Esophagus squamous epithelium (tissue), 5 donors: ENCODE measurements around the gene ARHGAP9. TPM values are rescaled to one million over a fixed set of nuclear protein-coding genes. Genes with fewer than 3 reads are reported as not detected.

Source experiments
- DNase-seq: peaks from one replicate; lab custom pipeline; 2025; lab: John Stamatoyannopoulos, UW
- H3K27ac ChIP-seq, 4 donors: fragments of 200-600 bp; sonication (generic); one replicate each; pipeline ENCODE4 v1.5.1; 2016 to 2019; ENCODE audit warnings: mild to moderate bottlenecking in 1 of 4
- H3K27me3 ChIP-seq, 4 donors: fragments of 200-600 bp; sonication (generic); 1 replicate in 3 of 4; 2 replicates in 1 of 4; pipeline versions ENCODE4 v1.5.1 to v1.6.0; 2017 to 2021; ENCODE audit warnings: antibody characterized with exemption in 1 of 4
- H3K36me3 ChIP-seq, 3 donors: fragments of 200-600 bp; sonication (generic); one replicate each; pipeline ENCODE4 v1.5.1; 2016 to 2019
- H3K4me1 ChIP-seq, 3 donors: fragments of 200-600 bp; sonication (generic); one replicate each; pipeline ENCODE4 v1.5.1; 2017 to 2019
- H3K4me3 ChIP-seq, 4 donors: fragments of 200-600 bp; sonication (generic); 1 replicate in 3 of 4; 2 replicates in 1 of 4; pipeline ENCODE4 v1.5.1; 2016 to 2019; ENCODE audit warnings: mild to moderate bottlenecking in 2 of 4, moderate library complexity in 1 of 4
- H3K9me3 ChIP-seq, 3 donors: fragments of 200-600 bp; sonication (generic); one replicate each; pipeline ENCODE4 v1.5.1; 2016 to 2019
- POLR2A ChIP-seq, 4 donors: fragments of 450-650 bp; IDR thresholded peaks; one replicate each; pipeline ENCODE4 v1.6.1; 2017; ENCODE audit warnings: antibody characterized with exemption in 4 of 4, mild to moderate bottlenecking in 4 of 4, moderate library complexity in 3 of 4
- WGBS, 2 donors: methylation state at CpG; one replicate each; pipeline ENCODE4 v1.1.5; 2018; 5-methylcytosine and 5-hydroxymethylcytosine counted together
- intact Hi-C: fragments of 100-400 bp; cut with DNase I; formaldehyde crosslinking; loops from one replicate; pipeline ENCODE4 v1.15.0; 2022
- total RNA-seq, 4 donors: library from RNA; depleted of rRNA; stranded (reverse); fragments of >200 nt; gene quantifications; one replicate each; pipeline ENCODE4 v1.1.0, GENCODE V29; 2016
- TF ChIP-seq, protein P1 (sequence below), 6 experiments: fragments of 450-650 bp in 4 of 6; fragments of 200-600 bp in 2 of 6; sonication (generic) in 2 of 6; IDR thresholded peaks; one replicate each; pipeline ENCODE4 v1.5.1; 2016 to 2019; ENCODE audit warnings: antibody characterized with exemption in 6 of 6, mild to moderate bottlenecking in 4 of 6, moderate library complexity in 4 of 6
- donor health status: DM: yes; HTN: yes; CAD: no.

ARHGAP9 gene
- total RNA-seq, 4 donors from 2014 or later = 4.5 to 20.4 (median 11.3) TPM

DNA sequence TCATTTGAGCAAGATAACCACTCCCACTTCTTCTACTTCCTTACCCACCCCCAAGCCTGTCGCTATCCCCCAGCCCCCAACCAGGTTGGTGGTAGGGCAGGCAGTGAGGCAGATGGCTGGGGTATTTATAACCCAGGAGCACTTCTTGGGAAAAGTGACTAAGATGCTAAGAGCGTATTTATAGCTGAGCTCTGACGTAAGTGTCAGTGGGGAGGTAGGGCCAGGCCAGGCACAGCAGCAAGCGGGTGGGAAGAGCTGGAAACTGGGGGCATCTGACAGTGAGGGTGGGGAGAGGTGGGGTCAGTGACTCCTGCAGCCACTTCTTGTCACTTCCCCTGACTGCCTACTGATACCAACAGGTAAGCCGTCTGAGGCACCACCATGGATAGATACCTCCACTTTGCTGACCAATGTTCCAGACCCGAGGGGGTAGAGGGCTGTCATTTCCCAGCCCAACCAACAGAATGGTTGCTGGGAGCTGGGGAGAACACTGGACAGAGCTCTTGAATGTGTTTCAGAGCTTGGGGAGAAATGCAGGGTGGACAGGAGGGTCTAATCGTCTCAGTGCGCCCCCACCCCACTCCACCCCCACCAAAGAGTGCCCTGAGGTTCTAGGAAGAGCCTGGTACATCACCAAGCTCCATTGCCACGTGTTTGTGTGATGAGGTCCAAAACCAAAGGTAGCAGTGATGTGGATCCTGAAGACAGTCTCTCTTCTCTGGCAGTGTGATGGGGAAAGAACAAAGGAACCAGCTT is 27.3 kb downstream of the ARHGAP9 start:
- Histone ChIP-seq H3K4me3 (no peak overlapping the region), H3K27me3 (peaks cover 0 to 34% (median 0%) of the 10 kb centered on the region in 4 donors), H3K36me3 (no peaks in the 10 kb centered on the region), H3K9me3 (no peaks in the 10 kb centered on the region), H3K4me1 (peaks cover 0 to 19% (median 0%) of the 10 kb centered on the region in 3 donors), H3K27ac (peak overlapping the region in 2 of 4 donors; percentile 21 to 44)
- DNase-seq = no peak
- intact Hi-C loops = loop anchor here (5.0 to 10.0 kb wide), 2 partner anchors 148 to 185 kb away; no protein-coding TSS in a partner anchor
- TF ChIP-seq, protein P1, sequence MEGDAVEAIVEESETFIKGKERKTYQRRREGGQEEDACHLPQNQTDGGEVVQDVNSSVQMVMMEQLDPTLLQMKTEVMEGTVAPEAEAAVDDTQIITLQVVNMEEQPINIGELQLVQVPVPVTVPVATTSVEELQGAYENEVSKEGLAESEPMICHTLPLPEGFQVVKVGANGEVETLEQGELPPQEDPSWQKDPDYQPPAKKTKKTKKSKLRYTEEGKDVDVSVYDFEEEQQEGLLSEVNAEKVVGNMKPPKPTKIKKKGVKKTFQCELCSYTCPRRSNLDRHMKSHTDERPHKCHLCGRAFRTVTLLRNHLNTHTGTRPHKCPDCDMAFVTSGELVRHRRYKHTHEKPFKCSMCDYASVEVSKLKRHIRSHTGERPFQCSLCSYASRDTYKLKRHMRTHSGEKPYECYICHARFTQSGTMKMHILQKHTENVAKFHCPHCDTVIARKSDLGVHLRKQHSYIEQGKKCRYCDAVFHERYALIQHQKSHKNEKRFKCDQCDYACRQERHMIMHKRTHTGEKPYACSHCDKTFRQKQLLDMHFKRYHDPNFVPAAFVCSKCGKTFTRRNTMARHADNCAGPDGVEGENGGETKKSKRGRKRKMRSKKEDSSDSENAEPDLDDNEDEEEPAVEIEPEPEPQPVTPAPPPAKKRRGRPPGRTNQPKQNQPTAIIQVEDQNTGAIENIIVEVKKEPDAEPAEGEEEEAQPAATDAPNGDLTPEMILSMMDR (IDR thresholded peaks at IDR 0.05) = no peak
- no peak for TF ChIP-seq POLR2A (IDR thresholded peaks at IDR 0.05)
- 25 to 32% methylated on average over 5 to 8 of the region's 9 CpGs for WGBS, 2 donors

DNA sequence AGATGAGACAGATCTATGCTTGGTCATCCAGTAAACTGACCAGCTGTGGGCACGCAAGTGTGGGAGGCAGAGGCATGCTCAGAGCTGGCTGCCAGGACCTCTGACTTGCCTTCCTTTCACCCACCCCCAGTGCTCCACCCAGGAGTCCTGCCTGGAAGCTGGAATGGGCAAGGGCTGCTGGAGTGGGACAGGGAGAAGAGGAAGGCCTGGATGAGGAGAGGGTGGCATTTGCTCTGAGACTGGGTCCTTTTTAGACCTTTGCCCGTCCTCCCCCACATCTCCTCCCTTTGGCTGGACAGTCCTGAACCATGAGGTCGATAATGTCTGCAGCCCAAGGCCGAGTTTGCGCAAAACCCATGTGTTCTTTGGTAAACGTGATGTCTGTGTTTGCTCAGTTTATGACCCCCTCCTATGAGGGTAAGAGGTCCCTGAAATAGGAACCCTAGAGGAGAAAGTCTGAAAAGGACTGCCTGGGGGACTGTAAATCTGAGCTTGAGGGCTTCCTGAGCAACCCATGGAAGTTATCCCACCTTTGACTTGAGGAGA is 28.4 kb downstream of the ARHGAP9 start:
- no peak for DNase-seq
- H3K27ac ChIP-seq = no peak overlapping the region
- peaks cover 0 to 30% (median 0%) of the 10 kb centered on the region in 4 donors for H3K27me3 ChIP-seq
- H3K4me1 ChIP-seq = peaks cover 0 to 17% (median 0%) of the 10 kb centered on the region in 3 donors
- H3K36me3 ChIP-seq = no peaks in the 10 kb centered on the region
- H3K4me3 ChIP-seq = no peak overlapping the region
- no peaks in the 10 kb centered on the region for H3K9me3 ChIP-seq
- 72 to 76% methylated on average over 5 to 6 of the region's 6 CpGs for WGBS, 2 donors
- intact Hi-C loops = loop anchor here (5.0 to 10.0 kb wide), 2 partner anchors 147 to 184 kb away; no protein-coding TSS in a partner anchor
- TF ChIP-seq, protein P1 (IDR thresholded peaks at IDR 0.05) = no peak
- no peak for TF ChIP-seq POLR2A (IDR thresholded peaks at IDR 0.05)

DNA sequence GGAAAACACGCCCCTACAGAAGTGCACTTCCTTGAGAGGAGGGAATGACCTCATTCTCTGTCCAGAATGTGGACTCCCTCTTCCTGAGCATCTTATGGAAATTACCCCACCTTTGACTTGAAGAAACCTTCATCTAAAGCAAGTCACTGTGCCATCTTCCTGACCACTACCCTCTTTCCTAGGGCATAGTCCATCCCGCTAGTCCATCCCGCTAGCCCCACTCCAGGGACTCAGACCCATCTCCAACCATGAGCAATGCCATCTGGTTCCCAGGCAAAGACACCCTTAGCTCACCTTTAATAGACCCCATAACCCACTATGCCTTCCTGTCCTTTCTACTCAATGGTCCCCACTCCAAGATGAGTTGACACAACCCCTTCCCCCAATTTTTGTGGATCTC is 29.6 kb downstream of the ARHGAP9 start:
- Histone ChIP-seq H3K36me3 (no peaks in the 10 kb centered on the region), H3K27ac (no peak overlapping the region), H3K9me3 (no peaks in the 10 kb centered on the region), H3K4me1 (peaks cover 0 to 11% (median 0%) of the 10 kb centered on the region in 3 donors), H3K4me3 (no peak overlapping the region), H3K27me3 (peaks cover 0 to 20% (median 0%) of the 10 kb centered on the region in 4 donors)
- no peak for DNase-seq
- TF ChIP-seq, protein P1 (IDR thresholded peaks at IDR 0.05) = no peak
- no peak for TF ChIP-seq POLR2A (IDR thresholded peaks at IDR 0.05)
- WGBS, 2 donors = 72 to 100% methylated on average over 2 to 3 of the region's 3 CpGs
- intact Hi-C loops = loop anchor here (5.0 to 10.0 kb wide), 2 partner anchors 145 to 183 kb away; no protein-coding TSS in a partner anchor

DNA sequence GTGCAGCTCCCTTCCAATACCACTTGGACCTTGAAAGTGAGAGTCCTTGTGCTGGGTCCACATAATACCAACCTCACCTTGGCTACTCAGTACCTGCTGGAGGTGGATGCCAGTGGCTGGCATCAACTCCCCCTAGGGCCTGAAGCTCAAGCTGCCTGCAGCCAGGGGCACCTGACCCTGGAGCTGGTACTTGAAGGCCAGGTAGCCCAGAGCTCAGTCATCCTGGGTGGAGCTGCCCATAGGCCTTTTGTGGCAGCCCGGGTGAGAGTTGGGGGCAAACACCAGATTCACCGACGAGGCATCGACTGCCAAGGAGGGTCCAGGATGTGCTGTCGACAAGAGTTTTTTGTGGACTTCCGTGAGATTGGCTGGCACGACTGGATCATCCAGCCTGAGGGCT is 30.3 kb downstream of the ARHGAP9 start:
- intact Hi-C loops = no loop called here
- Histone ChIP-seq H3K27me3 (peaks cover 0 to 15% (median 0%) of the 10 kb centered on the region in 4 donors), H3K27ac (no peak overlapping the region), H3K9me3 (no peaks in the 10 kb centered on the region), H3K4me3 (no peak overlapping the region), H3K4me1 (peaks cover 0 to 11% (median 0%) of the 10 kb centered on the region in 3 donors), H3K36me3 (no peaks in the 10 kb centered on the region)
- no peak for DNase-seq
- WGBS, 2 donors = 97% methylated on average over 6 of the region's 7 CpGs; no CpG with 5 or more reads in 1 of the 2 donors
- TF ChIP-seq, protein P1 (IDR thresholded peaks at IDR 0.05) = no peak
- no peak for TF ChIP-seq POLR2A (IDR thresholded peaks at IDR 0.05)

DNA sequence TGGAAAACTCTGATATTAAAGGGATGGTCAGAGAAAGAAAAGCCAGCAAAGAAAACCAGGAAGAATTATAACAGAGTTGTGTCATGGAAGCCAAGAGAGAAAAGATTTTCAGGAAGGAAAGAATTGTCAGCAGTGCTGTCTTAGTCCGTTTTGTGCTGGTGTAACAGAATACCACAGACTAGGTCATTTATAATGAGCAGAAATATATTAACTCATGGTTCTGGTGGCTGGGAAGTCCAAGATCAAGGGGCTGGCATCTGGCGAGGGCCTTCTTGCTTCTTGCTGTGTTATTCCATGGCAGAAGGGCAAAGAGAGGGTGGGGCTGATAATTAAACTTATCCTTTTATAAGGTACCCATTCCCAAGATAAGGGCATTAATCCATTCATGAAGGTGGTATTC is 31.0 kb downstream of the ARHGAP9 start:
- intact Hi-C loops = no loop called here
- TF ChIP-seq POLR2A (IDR thresholded peaks at IDR 0.05) = no peak
- TF ChIP-seq, protein P1 (IDR thresholded peaks at IDR 0.05) = no peak
- 84 to 86% methylated on average over 2 of the region's 2 CpGs for WGBS, 2 donors
- Histone ChIP-seq H3K27ac (no peak overlapping the region), H3K4me1 (peaks cover 0 to 11% (median 0%) of the 10 kb centered on the region in 3 donors), H3K27me3 (peaks cover 0 to 15% (median 0%) of the 10 kb centered on the region in 4 donors), H3K36me3 (no peaks in the 10 kb centered on the region), H3K4me3 (no peak overlapping the region), H3K9me3 (no peaks in the 10 kb centered on the region)
- no peak for DNase-seq
